Hair follicular keratinocyte (primary cell): ENCODE results near the gene SNAP91. TPM values are rescaled to one million over a fixed set of nuclear protein-coding genes. Genes with fewer than 3 reads are reported as not detected.

Experiments
- total RNA-seq: library from RNA; depleted of rRNA; stranded (reverse); fragments of >200 nt; gene quantifications from 2 replicates; pipeline ENCODE4 v1.2.3, GENCODE V29; 2015

The SNAP91 gene, protein sequence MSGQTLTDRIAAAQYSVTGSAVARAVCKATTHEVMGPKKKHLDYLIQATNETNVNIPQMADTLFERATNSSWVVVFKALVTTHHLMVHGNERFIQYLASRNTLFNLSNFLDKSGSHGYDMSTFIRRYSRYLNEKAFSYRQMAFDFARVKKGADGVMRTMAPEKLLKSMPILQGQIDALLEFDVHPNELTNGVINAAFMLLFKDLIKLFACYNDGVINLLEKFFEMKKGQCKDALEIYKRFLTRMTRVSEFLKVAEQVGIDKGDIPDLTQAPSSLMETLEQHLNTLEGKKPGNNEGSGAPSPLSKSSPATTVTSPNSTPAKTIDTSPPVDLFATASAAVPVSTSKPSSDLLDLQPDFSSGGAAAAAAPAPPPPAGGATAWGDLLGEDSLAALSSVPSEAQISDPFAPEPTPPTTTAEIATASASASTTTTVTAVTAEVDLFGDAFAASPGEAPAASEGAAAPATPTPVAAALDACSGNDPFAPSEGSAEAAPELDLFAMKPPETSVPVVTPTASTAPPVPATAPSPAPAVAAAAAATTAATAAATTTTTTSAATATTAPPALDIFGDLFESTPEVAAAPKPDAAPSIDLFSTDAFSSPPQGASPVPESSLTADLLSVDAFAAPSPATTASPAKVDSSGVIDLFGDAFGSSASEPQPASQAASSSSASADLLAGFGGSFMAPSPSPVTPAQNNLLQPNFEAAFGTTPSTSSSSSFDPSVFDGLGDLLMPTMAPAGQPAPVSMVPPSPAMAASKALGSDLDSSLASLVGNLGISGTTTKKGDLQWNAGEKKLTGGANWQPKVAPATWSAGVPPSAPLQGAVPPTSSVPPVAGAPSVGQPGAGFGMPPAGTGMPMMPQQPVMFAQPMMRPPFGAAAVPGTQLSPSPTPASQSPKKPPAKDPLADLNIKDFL
- total RNA-seq = not detected in 2 replicates

DNA sequence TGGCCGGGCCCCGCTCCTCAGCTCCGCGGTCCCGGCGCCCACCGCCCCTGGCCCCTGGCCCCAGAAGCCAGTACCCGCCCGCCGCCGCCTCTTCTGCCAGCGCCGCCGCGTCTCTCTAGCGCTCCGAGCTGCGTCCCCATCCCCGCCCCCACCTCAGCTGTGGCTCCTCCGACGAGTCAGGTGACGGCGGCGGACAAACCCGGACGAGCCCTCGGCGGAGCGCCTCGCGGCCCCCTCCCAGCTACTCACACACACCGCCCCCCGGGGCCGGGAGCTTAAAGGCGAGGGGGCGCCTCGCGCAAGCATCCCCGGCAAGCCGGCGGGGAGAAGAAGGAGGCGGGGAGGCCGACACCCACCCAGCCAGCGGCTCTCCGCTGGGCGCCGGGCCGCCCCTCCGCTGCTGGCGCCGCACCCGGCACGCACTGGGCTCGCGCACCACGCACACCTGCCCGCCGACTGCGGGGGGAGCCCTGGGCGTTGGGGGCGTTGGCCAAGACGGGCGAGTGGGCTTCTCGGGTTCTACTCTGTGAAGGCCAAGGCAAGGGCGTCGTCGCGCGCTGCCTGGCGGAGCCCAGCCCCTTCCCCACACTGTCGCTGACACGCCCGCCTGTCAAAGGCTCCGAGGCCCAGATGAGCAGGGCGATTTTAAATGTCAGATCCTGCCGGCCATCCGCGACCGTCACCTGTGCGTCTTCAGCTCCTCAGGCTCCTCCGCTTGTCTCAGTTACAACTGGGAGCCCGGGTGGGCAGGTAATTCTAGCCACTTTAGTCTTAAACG, at the start of gene SNAP91:
SNAP91 (minus strand) TSS at position 132 of the 778 bp plus-strand sequence. CDS start 1,174 bp downstream, outside the sequence.

GRCh38 chr6:83511901-83512681, 196.8 kb downstream of the SNAP91 start, which contains the start of gene PRSS35:
PRSS35 (plus strand) TSS chr6:83512534; CDS start chr6:83523442, 10,908 bp downstream.

Other genes starting within 250 kb of the SNAP91 start
- gene PRSS35, start 196.6 kb downstream of the SNAP91 start, total RNA-seq = 0.08 TPM in 1 of 2 replicates, not detected in the other
- 0.11 TPM in 1 of 2 replicates, not detected in the other for gene RIPPLY2, start 144.3 kb upstream of the SNAP91 start, total RNA-seq
- 13.4 and 15.5 TPM in 2 replicates for gene CYB5R4, start 150.6 kb upstream of the SNAP91 start, total RNA-seq